SKM-1 (cell line): ENCODE measurements around the gene OBP2A.

Experiments
- DNase-seq: peaks from one replicate; lab custom pipeline; 2025; ENCODE audit not compliant: unreplicated experiment; lab: John Stamatoyannopoulos, UW

The OBP2A gene

GRCh38 chr9:135592331-135592590 is 46.3 kb downstream of the OBP2A start:
- no peak for DNase-seq

- DNase-seq = no peak
Measured at GRCh38 chr9:135592625-135593024, 46.7 kb downstream of the OBP2A start.

GRCh38 chr9:135596211-135596610 is 50.3 kb downstream of the OBP2A start:
- DNase-seq = no peak
